NT2/D1 (cell line): ENCODE data around the gene ITM2B.

Experiments used
- SUZ12 ChIP-seq: IDR thresholded peaks from 2 replicates; pipeline ENCODE4 v1.6.1; 2011; ENCODE audit not compliant: insufficient read length, insufficient read depth; ENCODE audit errors: extremely low read depth
- YY1 ChIP-seq: IDR thresholded peaks from 2 replicates; pipeline ENCODE4 v1.6.1; 2011; ENCODE audit not compliant: insufficient read length, insufficient read depth

- TF ChIP-seq YY1 = no peak
- TF ChIP-seq SUZ12 = no peak
Observed at GRCh38 chr13:48264058-48264457, 31.1 kb downstream of the ITM2B start.
